ENCODE results near the gene BORCS5. TPM values are rescaled to one million over a fixed set of nuclear protein-coding genes. Genes with fewer than 3 reads are reported as not detected.

Gene BORCS5
- total RNA-seq, 2 experiments from 2014 or later: 10.4 to 22.9 TPM

DNA sequence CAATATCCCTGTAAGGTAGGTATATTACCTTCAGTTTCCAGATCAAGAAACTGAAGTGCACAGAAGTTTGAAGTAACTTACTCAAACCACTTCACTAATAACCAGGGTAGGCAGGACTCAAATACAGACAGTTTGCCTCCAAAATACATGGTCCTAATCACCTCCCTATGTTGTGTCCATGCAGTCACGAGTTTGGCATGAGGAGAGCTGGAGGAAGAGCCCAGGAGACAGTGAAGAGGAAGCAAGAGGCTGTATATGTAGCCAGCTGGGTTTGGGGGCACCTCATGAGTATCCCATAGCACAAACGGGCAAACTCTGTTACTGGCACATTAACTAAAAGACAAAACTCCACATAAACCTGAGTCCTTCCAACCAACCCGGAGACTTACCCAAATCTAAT, 126.6 kb downstream of the BORCS5 start:
- intact Hi-C loops (cut with micrococcal nuclease; ENCODE audit: unreplicated experiment): loop anchor here (10.0 kb wide), 1 partner anchor 171 kb away; no protein-coding TSS in a partner anchor
- TF ChIP-seq, protein P1, sequence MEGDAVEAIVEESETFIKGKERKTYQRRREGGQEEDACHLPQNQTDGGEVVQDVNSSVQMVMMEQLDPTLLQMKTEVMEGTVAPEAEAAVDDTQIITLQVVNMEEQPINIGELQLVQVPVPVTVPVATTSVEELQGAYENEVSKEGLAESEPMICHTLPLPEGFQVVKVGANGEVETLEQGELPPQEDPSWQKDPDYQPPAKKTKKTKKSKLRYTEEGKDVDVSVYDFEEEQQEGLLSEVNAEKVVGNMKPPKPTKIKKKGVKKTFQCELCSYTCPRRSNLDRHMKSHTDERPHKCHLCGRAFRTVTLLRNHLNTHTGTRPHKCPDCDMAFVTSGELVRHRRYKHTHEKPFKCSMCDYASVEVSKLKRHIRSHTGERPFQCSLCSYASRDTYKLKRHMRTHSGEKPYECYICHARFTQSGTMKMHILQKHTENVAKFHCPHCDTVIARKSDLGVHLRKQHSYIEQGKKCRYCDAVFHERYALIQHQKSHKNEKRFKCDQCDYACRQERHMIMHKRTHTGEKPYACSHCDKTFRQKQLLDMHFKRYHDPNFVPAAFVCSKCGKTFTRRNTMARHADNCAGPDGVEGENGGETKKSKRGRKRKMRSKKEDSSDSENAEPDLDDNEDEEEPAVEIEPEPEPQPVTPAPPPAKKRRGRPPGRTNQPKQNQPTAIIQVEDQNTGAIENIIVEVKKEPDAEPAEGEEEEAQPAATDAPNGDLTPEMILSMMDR (conservative IDR thresholded peaks at IDR 0.05; ENCODE audit: low read length): no peak
- no peak for TF ChIP-seq EZH2phosphoT487 (IDR thresholded peaks at IDR 0.05; ENCODE audit: borderline replicate concordance, low read depth, low read length)
- POLR2A ChIA-PET: no interaction called here
- BruUV-seq (replicated peaks): no TSS peak
- Histone ChIP-seq H3K4me1 (ENCODE audit: insufficient read depth, low read length, poor library complexity, severe bottlenecking) (no peaks in the 10 kb centered on the region), H3K4me2 (ENCODE audit: low read length) (no peak overlapping the region), H3K4me3 (ENCODE audit: low read depth, low read length, poor library complexity, severe bottlenecking) (no peak overlapping the region), H4K20me1 (ENCODE audit: insufficient read depth, low read length) (no peaks in the 10 kb centered on the region), H3K36me3 (ENCODE audit: insufficient read depth, low read length) (0 out of 2 replicates have a peak, but pooled peaks cover 4% of the 10 kb centered on the region), H3K9me2 (ENCODE audit: insufficient read depth, low read length) (no peaks in the 10 kb centered on the region), H2AFZ (ENCODE audit: low read length) (no peak overlapping the region), H3K27ac (ENCODE audit: low read depth, low read length, poor library complexity, severe bottlenecking) (no peak overlapping the region), H3K79me2 (ENCODE audit: insufficient read depth, low read depth, low read length) (no peaks in the 10 kb centered on the region), H3K9me3 (ENCODE audit: low read length) (no peaks in the 10 kb centered on the region)
- CTCF ChIA-PET (ENCODE audit: unreplicated experiment): no interaction called here
- no peak for DNase-seq (ENCODE audit: low spot score)

DNA sequence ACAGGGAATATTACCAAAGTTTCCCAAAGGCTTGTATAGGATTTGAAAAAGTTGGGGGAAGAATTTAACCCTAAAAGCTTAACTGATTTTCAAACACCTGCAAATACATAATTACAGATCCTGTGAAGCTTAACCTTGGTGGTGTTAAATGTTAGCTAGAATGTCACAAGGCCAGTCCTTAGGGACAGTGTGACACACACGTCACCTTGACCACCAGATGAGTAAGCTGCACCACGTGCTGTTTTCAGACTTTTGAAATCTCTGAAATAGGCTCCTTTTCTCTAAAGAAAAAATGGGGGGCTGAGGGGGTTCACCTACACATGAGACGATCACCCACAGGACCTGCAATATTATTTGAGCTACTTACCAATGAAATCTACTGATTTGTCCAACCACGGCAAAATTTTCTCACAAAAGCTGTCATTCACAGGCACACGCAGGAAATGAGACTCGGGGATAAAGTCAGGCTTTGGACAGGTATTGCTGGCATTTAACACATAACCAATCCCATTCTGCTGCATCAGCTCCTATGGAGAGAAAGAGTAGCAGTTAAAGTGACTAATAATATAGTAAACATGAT, 129.9 kb downstream of the BORCS5 start:
- BruUV-seq (replicated peaks): no TSS peak
- no peak overlapping the region for H3K4me2 ChIP-seq (ENCODE audit: low read length)
- H4K20me1 ChIP-seq (ENCODE audit: insufficient read depth, low read length): no peaks in the 10 kb centered on the region
- no peaks in the 10 kb centered on the region for H3K9me2 ChIP-seq (ENCODE audit: insufficient read depth, low read length)
- CTCF ChIA-PET (ENCODE audit: unreplicated experiment): no interaction called here
- no peak overlapping the region for H2AFZ ChIP-seq (ENCODE audit: low read length)
- POLR2A ChIA-PET: interaction anchor here (0.7 to 1.3 kb wide), 2 partner anchors 9 to 191 kb away, joined by 3 to 4 read pairs; no protein-coding TSS in a partner anchor
- intact Hi-C loops (cut with micrococcal nuclease; ENCODE audit: unreplicated experiment): loop anchor here (10.0 kb wide), 1 partner anchor 168 kb away; no protein-coding TSS in a partner anchor
- no peaks in the 10 kb centered on the region for H3K36me3 ChIP-seq (ENCODE audit: insufficient read depth, low read length)
- H3K4me3 ChIP-seq (ENCODE audit: low read depth, low read length, poor library complexity, severe bottlenecking): no peak overlapping the region
- no peaks in the 10 kb centered on the region for H3K79me2 ChIP-seq (ENCODE audit: insufficient read depth, low read depth, low read length)
- no peaks in the 10 kb centered on the region for H3K9me3 ChIP-seq (ENCODE audit: low read length)
- H3K4me1 ChIP-seq (ENCODE audit: insufficient read depth, low read length, poor library complexity, severe bottlenecking): no peaks in the 10 kb centered on the region
- DNase-seq (ENCODE audit: low spot score): no peak
- TF ChIP-seq EZH2phosphoT487 (IDR thresholded peaks at IDR 0.05; ENCODE audit: borderline replicate concordance, low read depth, low read length): no peak
- TF ChIP-seq, protein P1 (conservative IDR thresholded peaks at IDR 0.05; ENCODE audit: low read length): no peak
- H3K27ac ChIP-seq (ENCODE audit: low read depth, low read length, poor library complexity, severe bottlenecking): no peak overlapping the region

DNA sequence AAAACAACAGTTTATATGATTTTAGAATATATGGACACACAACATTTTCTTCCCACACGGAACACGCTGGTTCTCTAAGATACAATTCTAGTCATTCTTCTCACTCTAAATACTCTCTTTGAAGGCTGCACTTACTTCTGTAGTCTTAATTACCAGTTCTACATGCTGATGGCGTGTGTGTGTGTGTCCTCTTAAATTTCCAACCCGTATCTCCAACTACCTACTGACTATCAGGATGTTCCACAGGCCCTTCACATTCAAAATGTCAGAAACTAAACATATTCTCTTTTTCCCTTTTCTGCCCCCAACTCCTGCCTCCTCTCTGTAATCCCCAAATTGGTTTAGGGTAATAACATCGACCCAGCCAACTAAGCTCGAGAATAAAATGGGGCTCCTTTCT, 130.6 kb downstream of the BORCS5 start:
- no TSS peak for BruUV-seq (replicated peaks)
- CTCF ChIA-PET (ENCODE audit: unreplicated experiment): no interaction called here
- H3K9me3 ChIP-seq (ENCODE audit: low read length): no peaks in the 10 kb centered on the region
- H2AFZ ChIP-seq (ENCODE audit: low read length): no peak overlapping the region
- H3K27ac ChIP-seq (ENCODE audit: low read depth, low read length, poor library complexity, severe bottlenecking): no peak overlapping the region
- H3K79me2 ChIP-seq (ENCODE audit: insufficient read depth, low read depth, low read length): no peaks in the 10 kb centered on the region
- TF ChIP-seq, protein P1 (conservative IDR thresholded peaks at IDR 0.05; ENCODE audit: low read length): no peak
- TF ChIP-seq EZH2phosphoT487 (IDR thresholded peaks at IDR 0.05; ENCODE audit: borderline replicate concordance, low read depth, low read length): no peak
- intact Hi-C loops (cut with micrococcal nuclease; ENCODE audit: unreplicated experiment): loop anchor here (10.0 kb wide), 1 partner anchor 167 kb away; no protein-coding TSS in a partner anchor
- no peak overlapping the region for H3K4me3 ChIP-seq (ENCODE audit: low read depth, low read length, poor library complexity, severe bottlenecking)
- H4K20me1 ChIP-seq (ENCODE audit: insufficient read depth, low read length): no peaks in the 10 kb centered on the region
- no peaks in the 10 kb centered on the region for H3K4me1 ChIP-seq (ENCODE audit: insufficient read depth, low read length, poor library complexity, severe bottlenecking)
- no peaks in the 10 kb centered on the region for H3K36me3 ChIP-seq (ENCODE audit: insufficient read depth, low read length)
- no peak overlapping the region for H3K4me2 ChIP-seq (ENCODE audit: low read length)
- no peaks in the 10 kb centered on the region for H3K9me2 ChIP-seq (ENCODE audit: insufficient read depth, low read length)
- no peak for DNase-seq (ENCODE audit: low spot score)
- POLR2A ChIA-PET: interaction anchor here (0.7 to 1.3 kb wide), 3 partner anchors 10 to 190 kb away, joined by 3 to 5 read pairs (median 4); no protein-coding TSS in a partner anchor
